Measurements from ENCODE around the gene LAMA1.

The LAMA1 gene

DNA sequence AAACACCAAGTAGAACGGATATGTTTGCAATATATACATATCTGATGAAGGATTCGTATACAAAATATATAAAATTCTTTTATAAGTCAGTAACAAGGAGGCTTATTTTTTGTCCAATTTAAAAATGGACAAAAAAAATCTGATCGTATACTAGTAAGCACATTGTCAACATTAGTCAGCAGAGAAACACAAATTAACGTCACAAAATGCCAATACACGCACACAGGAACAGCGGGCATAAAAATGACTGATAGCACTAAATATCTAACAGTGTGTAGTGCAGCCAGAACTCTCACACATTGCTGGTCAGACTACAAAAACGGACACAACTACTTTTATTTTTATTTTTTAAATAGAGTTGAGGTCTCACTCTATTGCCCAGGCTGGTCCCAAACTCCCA lies 69.5 kb downstream of the LAMA1 start:
- no peak for DNase-seq

DNA sequence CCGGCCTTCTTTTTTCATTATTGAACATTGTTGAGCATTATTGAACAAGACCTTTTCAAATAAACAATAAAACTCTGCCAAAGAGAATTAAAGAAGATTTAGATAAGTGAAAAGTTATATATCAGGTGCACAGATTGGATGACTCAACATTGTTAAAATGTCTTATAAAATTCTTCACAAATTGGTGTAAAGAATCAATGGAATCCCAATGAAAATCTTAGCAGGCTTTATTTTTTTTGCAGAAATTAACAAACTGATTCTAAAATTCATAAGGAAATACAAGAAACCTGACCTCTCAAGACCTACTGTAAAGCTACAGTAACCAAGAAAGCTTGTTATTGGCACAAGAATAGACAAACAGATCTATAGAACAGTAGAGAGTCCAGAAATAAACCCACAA lies 70.3 kb downstream of the LAMA1 start:
- no peak for DNase-seq

DNA sequence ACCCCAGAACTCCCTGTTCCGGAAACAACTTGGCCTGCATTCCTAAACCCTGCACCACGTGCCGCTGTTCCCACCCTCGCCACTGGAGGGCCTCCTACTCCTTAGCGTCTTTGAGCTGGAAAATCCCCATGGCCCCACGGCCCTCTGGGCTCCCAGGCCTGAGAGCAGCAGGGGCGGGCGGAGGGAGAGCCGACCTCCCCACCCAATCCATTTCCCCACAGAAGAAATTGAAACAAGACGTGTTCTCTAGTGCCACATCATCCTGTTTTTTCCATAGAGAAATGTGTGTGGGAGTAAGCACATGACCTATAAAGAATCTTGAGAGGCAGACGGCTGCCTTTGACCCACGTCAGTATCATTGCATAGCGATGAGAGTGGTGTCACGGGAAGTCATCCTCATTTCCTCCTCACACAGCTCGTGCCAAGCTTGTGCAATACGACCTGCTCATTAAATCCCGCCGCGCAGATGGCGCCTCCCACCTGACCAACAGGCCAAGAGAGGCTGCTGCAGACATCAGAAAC lies 79.2 kb downstream of the LAMA1 start:
- DNase-seq, result no peak

DNA sequence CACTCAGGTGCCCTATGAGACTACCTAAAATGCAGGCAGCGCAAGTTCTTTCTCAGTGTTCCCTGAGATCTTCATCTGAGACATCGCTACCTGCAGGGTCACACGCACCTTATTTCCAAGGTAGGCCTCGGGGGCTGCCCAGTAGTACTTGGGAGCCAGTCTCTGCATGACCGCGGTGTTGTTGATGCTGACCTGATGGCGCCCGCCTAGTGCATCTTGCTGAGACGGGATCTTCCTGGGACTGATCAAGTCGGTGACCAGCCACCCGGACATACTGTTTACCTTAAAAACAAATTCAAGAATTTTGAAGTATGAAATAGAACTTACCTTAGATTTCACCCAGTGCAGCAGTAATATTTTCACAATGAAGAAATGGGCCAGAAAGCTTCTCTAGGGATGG lies 80.1 kb downstream of the LAMA1 start:
- DNase-seq, result no peak

- no peak for DNase-seq
Observed at GRCh38 chr18:7035807-7036206, 81.8 kb downstream of the LAMA1 start.

- no peak for DNase-seq
Observed at GRCh38 chr18:7034924-7035323, 82.7 kb downstream of the LAMA1 start.

- DNase-seq, result no peak
Observed at GRCh38 chr18:7032537-7032936, 85.1 kb downstream of the LAMA1 start.

GRCh38 chr18:7028625-7029024 lies 89.0 kb downstream of the LAMA1 start:
- DNase-seq, result no peak

DNA sequence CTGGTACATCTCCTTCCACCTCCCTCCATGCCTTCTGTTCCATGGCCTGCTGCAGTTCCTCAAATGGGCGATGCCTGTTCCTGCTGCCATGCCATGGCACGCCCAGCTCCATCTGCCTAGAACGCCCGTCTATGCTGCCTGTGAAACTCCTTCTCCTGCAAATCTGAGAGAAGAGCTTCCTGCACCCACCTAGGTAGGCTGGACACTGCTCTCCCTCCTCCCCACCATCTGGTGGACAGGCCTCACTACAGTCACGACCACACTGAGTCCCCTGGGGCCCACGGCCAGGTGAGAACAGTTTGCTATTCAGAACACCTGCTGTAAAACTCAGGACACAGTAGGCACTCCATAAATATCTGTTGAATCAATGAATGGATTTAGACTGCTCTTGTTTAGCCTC lies 92.4 kb downstream of the LAMA1 start:
- no peak for DNase-seq

GRCh38 chr18:7023581-7023980 lies 94.0 kb downstream of the LAMA1 start:
- no peak for DNase-seq

- DNase-seq, result no peak
Observed at GRCh38 chr18:7023063-7023580, 94.5 kb downstream of the LAMA1 start.

- no peak for DNase-seq
Observed at GRCh38 chr18:7021994-7022840, 95.4 kb downstream of the LAMA1 start.

GRCh38 chr18:7020995-7021777 lies 96.4 kb downstream of the LAMA1 start:
- DNase-seq, result no peak

DNA sequence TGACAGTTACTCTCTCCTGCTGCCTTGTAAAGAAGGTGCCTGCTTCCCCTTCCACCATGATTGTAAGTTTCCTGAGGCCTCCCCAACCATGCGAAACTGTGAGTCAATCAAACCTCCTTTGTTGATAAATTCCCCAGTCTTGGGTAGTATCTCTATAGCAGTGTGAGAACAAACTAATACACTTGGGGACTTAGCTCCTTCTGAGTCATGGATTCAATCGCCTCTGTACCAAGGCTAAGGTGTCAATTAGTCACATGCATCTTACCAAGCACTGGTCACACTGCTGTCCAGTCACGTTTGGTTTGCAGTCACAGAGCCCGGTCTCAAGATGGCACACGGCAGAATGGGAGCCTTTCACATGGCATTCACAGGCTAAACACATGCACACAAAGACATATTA lies 100.6 kb downstream of the LAMA1 start:
- DNase-seq, result no peak

- no peak for DNase-seq
Observed at GRCh38 chr18:7011142-7011541, 106.5 kb downstream of the LAMA1 start.

DNA sequence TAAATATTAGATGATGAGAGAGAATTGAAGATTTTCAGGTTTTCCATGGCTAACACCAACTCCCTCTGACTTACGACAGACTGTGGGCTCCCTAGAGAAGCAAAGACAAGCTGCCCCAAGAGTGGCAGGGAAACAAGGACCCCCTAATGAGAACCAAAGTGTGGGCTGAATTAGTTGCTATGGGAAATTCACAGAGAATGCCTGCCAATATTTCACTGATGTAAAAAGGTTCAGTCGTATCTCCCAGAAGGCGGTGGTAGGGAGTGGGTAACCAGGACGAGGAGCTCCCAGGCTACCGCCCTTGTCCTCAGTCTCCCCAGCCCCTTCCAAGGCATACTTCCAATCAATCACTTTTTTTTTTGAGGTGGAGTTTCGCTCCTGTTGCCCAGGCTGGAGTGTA lies 113.6 kb downstream of the LAMA1 start:
- DNase-seq, result no peak

DNA sequence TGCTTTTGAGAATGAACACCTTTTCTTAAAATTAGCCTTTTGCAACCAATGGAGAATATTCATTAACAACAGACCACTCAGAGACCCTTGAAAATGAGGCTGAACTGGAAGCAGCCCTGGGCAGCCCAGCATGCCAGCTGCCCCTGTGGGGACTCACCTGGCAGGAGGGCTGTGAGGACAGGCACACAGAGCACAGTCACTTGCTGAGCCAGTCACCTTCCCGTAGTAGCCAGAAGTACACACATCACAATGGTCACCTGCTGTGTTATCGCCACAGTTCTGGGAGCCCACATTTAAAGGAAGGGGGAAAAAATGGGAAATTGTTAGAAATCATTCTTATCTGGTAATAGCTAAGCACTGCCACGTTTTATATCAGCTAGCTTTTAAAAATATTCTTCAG lies 115.5 kb downstream of the LAMA1 start:
- DNase-seq, result no peak

- DNase-seq, result no peak
Observed at GRCh38 chr18:7000484-7001096, 117.0 kb downstream of the LAMA1 start.

DNA sequence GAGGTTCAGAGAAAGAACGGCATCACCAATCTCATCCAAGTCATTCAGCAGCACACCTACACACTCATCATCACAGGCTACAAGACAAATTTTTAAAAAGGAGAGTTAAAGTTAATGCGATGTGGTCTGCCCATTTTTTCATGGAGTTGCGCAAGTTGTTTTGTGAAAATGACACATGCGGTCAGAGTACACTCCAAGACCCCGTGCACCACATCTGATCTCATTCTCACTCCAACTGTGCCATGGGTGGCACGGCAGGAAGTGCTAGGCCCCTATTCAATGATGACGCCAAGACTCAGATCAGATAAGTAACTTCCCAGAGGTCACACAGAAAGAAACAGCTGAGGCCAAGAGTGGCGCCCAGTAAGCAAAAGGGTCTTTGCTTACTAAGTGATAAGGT lies 119.8 kb downstream of the LAMA1 start:
- no peak for DNase-seq

DNA sequence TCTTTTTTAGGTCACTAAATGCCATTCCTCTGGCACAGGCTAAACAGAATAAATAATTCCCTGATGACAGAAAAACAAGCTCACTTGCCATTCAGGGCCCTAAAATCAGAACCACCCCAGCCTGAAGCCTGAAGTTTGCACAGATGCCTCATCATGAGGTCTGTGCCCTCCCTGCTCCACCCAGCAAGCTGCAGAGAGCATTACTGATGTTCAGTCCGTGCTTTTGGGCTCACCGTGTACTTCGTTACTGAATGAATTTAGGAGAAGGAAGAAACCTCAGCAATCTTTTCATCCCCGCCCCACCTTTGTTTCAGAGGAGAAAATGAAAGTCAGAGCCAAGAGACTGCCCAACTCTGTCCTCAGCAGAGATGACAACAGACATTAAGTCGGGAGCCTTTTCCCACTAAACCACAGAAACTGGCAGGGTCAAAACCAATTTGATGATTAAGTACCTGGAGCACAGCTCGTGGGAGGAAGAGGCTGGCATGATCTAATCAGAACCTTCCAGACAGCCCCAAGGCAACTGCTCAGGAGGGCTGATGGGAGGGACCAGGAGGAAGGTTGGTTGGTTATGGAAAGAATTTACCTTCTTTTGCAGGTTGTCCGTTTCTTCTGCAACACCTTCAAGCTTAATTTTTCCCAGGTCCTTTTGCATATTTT lies 122.7 kb downstream of the LAMA1 start:
- no peak for DNase-seq

DNA sequence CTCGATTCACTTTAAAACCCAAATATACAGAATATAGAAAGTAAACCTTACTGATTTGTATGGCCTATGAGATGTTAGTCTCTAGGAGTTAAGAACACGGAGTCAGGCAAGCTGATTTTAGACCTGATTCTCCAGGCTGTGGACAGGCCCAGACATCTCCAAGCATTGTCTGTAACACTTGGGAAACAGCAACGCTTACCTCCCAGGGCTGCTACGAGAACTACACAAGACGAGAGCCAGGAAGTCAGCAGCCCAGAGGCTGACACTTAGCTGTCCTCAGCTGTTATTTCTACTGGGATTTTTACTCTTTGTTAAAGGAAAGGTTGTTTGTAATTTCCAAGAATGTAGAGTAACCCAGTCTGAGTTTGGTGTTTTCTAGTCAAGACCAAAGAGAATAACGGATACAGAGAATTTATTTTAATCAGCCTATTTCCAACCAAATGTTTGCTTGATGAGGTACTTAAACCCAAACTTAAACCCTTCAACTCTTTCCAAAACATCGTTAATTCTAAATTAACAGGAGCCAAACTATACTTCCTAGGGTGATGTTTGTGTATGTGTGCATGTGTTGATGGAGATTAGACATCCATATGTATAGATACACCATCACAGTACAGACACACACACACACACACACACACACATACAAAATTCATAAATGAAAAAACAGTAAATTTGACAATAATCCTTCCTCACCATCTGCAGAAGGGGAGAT lies 123.4 kb downstream of the LAMA1 start:
- no peak for DNase-seq

DNA sequence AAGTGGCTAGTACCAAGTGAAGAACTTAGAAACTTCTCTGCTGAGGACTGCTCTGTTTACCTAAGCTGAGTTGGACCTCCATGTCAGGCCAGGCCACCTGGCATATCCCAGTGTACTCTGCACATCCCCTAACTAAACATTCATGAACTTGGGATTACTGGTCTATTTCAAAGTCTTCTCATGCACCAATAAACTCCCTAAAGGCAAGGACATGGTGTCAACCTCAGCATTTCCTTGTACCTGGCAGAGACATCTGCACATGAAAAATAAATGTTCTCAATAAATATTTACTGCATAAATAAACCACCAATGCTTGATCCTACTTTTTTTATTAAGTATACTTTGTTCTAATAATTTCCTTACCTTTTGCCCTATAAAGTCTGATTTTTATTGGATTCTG lies 124.8 kb downstream of the LAMA1 start:
- DNase-seq, result no peak

Data from T-helper 9 cell (primary cell).